K562 (cell line): ENCODE measurements around the gene NAXD. TPM values are rescaled to one million over a fixed set of nuclear protein-coding genes. Genes with fewer than 3 reads are reported as not detected.

Experiments used
- ATAC-seq: fragments of 200-7000 bp; cut with Tn5 transposase; 3 replicates; pipeline ENCODE4 v1.9.1; 2020; ENCODE audit warnings: moderate library complexity
- BruUV-seq: library from RNA; stranded (reverse); fragments of 400-500 nt; replicated peaks from 2 replicates; lab custom pipeline; 2021; lab: Mats Ljungman, UMichigan
- CTCF ChIA-PET: fragments of 300-600 bp; formaldehyde crosslinking; extraction: SDS; loops from one replicate; lab custom pipeline; 2021; ENCODE audit warnings: low intra/inter-chr PET ratio; lab: Yijun Ruan, JAX
- POLR2A ChIA-PET: fragments of 300-600, 350-650 bp; sonication (Branson Sonifier 250); formaldehyde crosslinking; extraction: SDS; loops from one replicate; lab custom pipeline; 2021; ENCODE audit warnings: antibody characterized with exemption, inconsistent platforms; lab: Yijun Ruan, JAX
- DNase-seq, 4 experiments: peaks; one replicate each; pipeline versions ENCODE4 v3.0.0 to v3.0.0-alpha.2; 2011 to 2018; ENCODE audit warnings: low spot score in 3 of 4, mixed read lengths in 3 of 4; ENCODE audit errors: extremely low read depth in 1 of 4
- FAIRE-seq: peaks from 2 replicates; lab custom pipeline; 2011; peaks lifted over from hg19 to GRCh38; lab: Jason Lieb, UNC
- H2AFZ ChIP-seq: 2 replicates; pipeline ENCODE4 v1.6.0; 2011; ENCODE audit warnings: low read depth, low read length, control low read depth, inconsistent platforms
- H3K27ac ChIP-seq: fragments of 200-600 bp; 3 replicates; pipeline ENCODE4 v1.8.0; 2011; ENCODE audit warnings: low read depth, mild to moderate bottlenecking, control low read depth, inconsistent platforms, low read length, moderate library complexity, mixed read lengths; ENCODE audit errors: extremely low read depth
- H3K27me3 ChIP-seq, 2 experiments: fragments of 300-600 bp in 1 of 2; 2 replicates in 1 of 2; 3 replicates in 1 of 2; pipeline versions ENCODE4 v1.6.0 to v1.8.0; 2011; ENCODE audit warnings: inconsistent platforms in 2 of 2, low read length in 2 of 2, mild to moderate bottlenecking in 1 of 2, mixed read lengths in 1 of 2, moderate library complexity in 1 of 2; ENCODE audit not compliant: control insufficient read depth in 2 of 2, insufficient read depth in 2 of 2
- H3K36me3 ChIP-seq: fragments of 300-600 bp; 3 replicates; pipeline ENCODE4 v1.8.0; 2011; ENCODE audit warnings: mild to moderate bottlenecking, low read length, inconsistent platforms; ENCODE audit not compliant: control insufficient read depth, insufficient read depth
- H3K4me1 ChIP-seq, 2 experiments: fragments of 200-600 bp in 1 of 2; replicated peaks in 1 of 2; 2 replicates in 1 of 2; 3 replicates in 1 of 2; pipeline versions ENCODE4 v1.5.1 to v1.8.0; 2011; ENCODE audit warnings: inconsistent platforms in 2 of 2, low read length in 2 of 2, mild to moderate bottlenecking in 1 of 2, mixed read lengths in 1 of 2, moderate library complexity in 1 of 2; ENCODE audit not compliant: control insufficient read depth in 2 of 2, insufficient read depth in 2 of 2
- H3K4me2 ChIP-seq: 2 replicates; pipeline ENCODE4 v1.6.1; 2011; ENCODE audit warnings: low read length, control low read depth, inconsistent platforms, mixed read lengths; ENCODE audit not compliant: insufficient read depth
- H3K4me3 ChIP-seq: fragments of 200-600 bp; sonication (generic), shearing (Covaris generic); 2 replicates; pipeline ENCODE4 v1.5.1; 2016; ENCODE audit warnings: control low read depth, inconsistent platforms
- H3K79me2 ChIP-seq: fragments of 200-600 bp; 3 replicates; pipeline ENCODE4 v1.8.0; 2011; ENCODE audit warnings: low read length, inconsistent platforms; ENCODE audit not compliant: control insufficient read depth, insufficient read depth
- H3K9ac ChIP-seq, 2 experiments: 2 replicates each; pipeline versions ENCODE4 v1.6.0 to v1.6.1; 2011; ENCODE audit warnings: low read depth in 2 of 2, low read length in 2 of 2, control low read depth in 1 of 2, inconsistent platforms in 1 of 2, mild to moderate bottlenecking in 1 of 2, mixed read lengths in 1 of 2; ENCODE audit not compliant: insufficient read depth in 1 of 2
- H3K9me1 ChIP-seq: one replicate; pipeline ENCODE4 v1.6.0; 2011; ENCODE audit warnings: inconsistent platforms, mild to moderate bottlenecking, low read length, moderate library complexity; ENCODE audit not compliant: control insufficient read depth, insufficient read depth
- H3K9me3 ChIP-seq: replicated peaks from 2 replicates; pipeline ENCODE4 v1.5.1; 2011; ENCODE audit warnings: low read depth, low read length, inconsistent platforms; ENCODE audit not compliant: control insufficient read depth, insufficient read depth
- H4K20me1 ChIP-seq: replicated peaks from 2 replicates; pipeline ENCODE4 v1.6.1; 2011; ENCODE audit warnings: low read length, inconsistent platforms, mixed read lengths; ENCODE audit not compliant: control insufficient read depth, insufficient read depth
- DIDO1 ChIP-seq: fragments of 450-650 bp; IDR thresholded peaks from 2 replicates; pipeline ENCODE4 v1.6.1; 2016; ENCODE audit warnings: low read depth, missing biosample characterization, missing genetic modification characterization
- HNRNPLL ChIP-seq: fragments of 200-400 bp; formaldehyde crosslinking; IDR thresholded peaks from 2 replicates; pipeline ENCODE4 v1.6.1; 2017; ENCODE audit warnings: low read length, low read depth, mild to moderate bottlenecking; ENCODE audit not compliant: poor library complexity, severe bottlenecking
- SMARCA4 ChIP-seq: fragments of 450-650 bp; IDR thresholded peaks from 2 replicates; pipeline ENCODE4 v1.6.1; 2016
- STAG1 ChIP-seq: sonication (generic); formaldehyde crosslinking; IDR thresholded peaks from 2 replicates; pipeline ENCODE4 v1.5.0; 2020; ENCODE audit warnings: missing genetic modification reagents, borderline replicate concordance
- TAF9B ChIP-seq: fragments of 450-650 bp; IDR thresholded peaks from 2 replicates; pipeline ENCODE4 v1.6.1; 2018; ENCODE audit warnings: mild to moderate bottlenecking; ENCODE audit not compliant: partially characterized antibody
- ZC3H11A ChIP-seq: IDR thresholded peaks from 2 replicates; pipeline ENCODE4 v1.6.1; 2012; ENCODE audit warnings: low read depth, low read length, improper control_type of control experiment
- ZNF282 ChIP-seq: sonication (generic); formaldehyde crosslinking; IDR thresholded peaks from 2 replicates; pipeline ENCODE4 v1.8.1; 2023; ENCODE audit warnings: missing genetic modification reagents
- WGBS: fragments of 100-300 bp; shearing (Covaris generic); methylation state at CpG from one replicate; pipeline ENCODE4 v1.1.6; 2016; ENCODE audit warnings: low coverage, mixed read lengths; ENCODE audit not compliant: insufficient coverage; ENCODE audit errors: missing lambda C conversion rate; 5-methylcytosine and 5-hydroxymethylcytosine counted together
- in situ Hi-C: fragments of 300-500 bp; cut with MboI; formaldehyde crosslinking; loops from 4 replicates; pipeline ENCODE4 v1.15.0; 2018; ENCODE audit warnings: inconsistent platforms, mixed read lengths
- intact Hi-C: fragments of 100-400 bp; cut with micrococcal nuclease; formaldehyde crosslinking; loops from 2 replicates; pipeline ENCODE4 v1.14.2; 2022
- polyA plus RNA-seq, 8 experiments: library from polyadenylated mRNA; depleted of rRNA in 4 of 8; stranded (reverse) in 5 of 8; unstranded in 3 of 8; fragments of >200 nt; fragmentation: Nextera tagmentation in 2 of 8; fragmentation: Illumina TruSeq in 1 of 8; extraction: Ambion mirVana in 2 of 8; extraction: Trizol in 1 of 8; gene quantifications; 2 replicates each; pipeline versions ENCODE4 v1.2.1 to v1.2.3, GENCODE V29; 2011 to 2014; ENCODE audit warnings: inconsistent platforms in 1 of 8, missing spikeins in 1 of 8
- total RNA-seq, 7 experiments: library from RNA; depleted of rRNA in 6 of 7; stranded (reverse); fragments of >200 nt in 6 of 7; fragmentation: Illumina TruSeq in 2 of 7; extraction: Trizol in 2 of 7; gene quantifications; 2 replicates each; pipeline versions ENCODE4 v1.2.1 to v1.2.3, GENCODE V29; 2011 to 2021; ENCODE audit warnings: low replicate concordance in 1 of 7
- TF ChIP-seq, protein P1 (sequence below): fragments of 250-450 bp; sonication (Bioruptor Pico); IDR thresholded peaks from 2 replicates; pipeline ENCODE4 v1.5.0; 2021

Gene NAXD
- total and polyA plus RNA-seq, 9 of the 15 experiments (the other 6 are each of a cell fraction or from before 2014, with no cell fraction given), result 0.59 to 20.6 (median 13.0) TPM

DNA sequence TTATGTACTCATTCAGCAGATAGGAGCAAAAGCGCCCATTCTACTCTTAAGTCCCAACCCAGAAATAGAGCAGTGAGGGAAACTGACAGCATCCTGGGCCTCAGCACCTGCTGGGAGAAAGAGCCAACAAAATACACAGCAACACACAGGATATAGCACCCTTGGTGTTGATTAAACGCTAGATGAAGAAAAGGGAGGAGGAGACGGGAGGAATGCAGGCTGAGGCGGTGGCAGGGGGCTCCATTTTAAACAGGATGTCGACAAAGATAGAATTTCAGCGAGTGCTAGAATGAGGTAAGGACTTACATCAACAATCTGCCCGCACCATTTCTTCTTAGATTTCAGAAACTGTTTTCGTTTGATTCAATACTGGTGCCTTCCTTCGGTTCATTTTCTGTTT is 49.2 kb upstream of the NAXD start:
- ATAC-seq (no peak), FAIRE-seq (no peak), DNase-seq (no peak)
- Histone ChIP-seq H3K4me2 (no peak overlapping the region), H2AFZ (no peak overlapping the region), H3K9ac (no peak overlapping the region), H3K27me3 (no peaks in the 10 kb centered on the region), H4K20me1 (no peaks in the 10 kb centered on the region), H3K4me3 (no peak overlapping the region), H3K79me2 (peaks cover 3% of the 10 kb centered on the region), H3K9me3 (no peaks in the 10 kb centered on the region; the same call in 1 of the 2 replicates), H3K9me1 (no peaks in the 10 kb centered on the region), H3K36me3 (no peaks in the 10 kb centered on the region), H3K4me1 (peaks cover 16 to 20% of the 10 kb centered on the region in 2 experiments; a peak in 4 of 5 replicates), H3K27ac (no peak overlapping the region)
- intact Hi-C loops (no loop called here), in situ Hi-C loops (no loop called here)
- TF ChIP-seq SMARCA4 (no peak), ZNF282 (CRISPR knock-in tag) (no peak), ZC3H11A (no peak), TAF9B (no peak), DIDO1 (tag) (no peak), STAG1 (CRISPR knock-in tag) (no peak), HNRNPLL (no peak)
- TF ChIP-seq, protein P1, sequence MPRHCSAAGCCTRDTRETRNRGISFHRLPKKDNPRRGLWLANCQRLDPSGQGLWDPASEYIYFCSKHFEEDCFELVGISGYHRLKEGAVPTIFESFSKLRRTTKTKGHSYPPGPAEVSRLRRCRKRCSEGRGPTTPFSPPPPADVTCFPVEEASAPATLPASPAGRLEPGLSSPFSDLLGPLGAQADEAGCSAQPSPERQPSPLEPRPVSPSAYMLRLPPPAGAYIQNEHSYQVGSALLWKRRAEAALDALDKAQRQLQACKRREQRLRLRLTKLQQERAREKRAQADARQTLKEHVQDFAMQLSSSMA (CRISPR knock-in tag), result no peak
- CTCF ChIA-PET, result no interaction called here
- 45% methylated on average over 2 of the region's 9 CpGs for WGBS
- POLR2A ChIA-PET, result no interaction called here
- no TSS peak for BruUV-seq
